Upper lobe of right lung (tissue), 1 donor: ENCODE results near the gene PGA5. TPM values are rescaled to one million over a fixed set of nuclear protein-coding genes. Genes with fewer than 3 reads are reported as not detected.
A peak's percentile ranks its signal among the peaks of the same experiment; 100 is the strongest.

Experiments used
- ATAC-seq: fragments of 200-7000 bp; cut with Tn5 transposase; one replicate; pipeline ENCODE4 v1.9.1; 2020; ENCODE audit warnings: mild to moderate bottlenecking, moderate library complexity
- DNase-seq: peaks from one replicate; pipeline ENCODE4 v3.0.0-alpha.2; 2020
- H3K27ac ChIP-seq: fragments of 200-600 bp; one replicate; pipeline ENCODE4 v1.8.0; 2022
- H3K27me3 ChIP-seq: fragments of 200-600 bp; one replicate; pipeline ENCODE4 v1.8.0; 2022; ENCODE audit warnings: mild to moderate bottlenecking
- H3K36me3 ChIP-seq: fragments of 200-600 bp; one replicate; pipeline ENCODE4 v1.8.0; 2022
- H3K4me1 ChIP-seq: fragments of 200-600 bp; one replicate; pipeline ENCODE4 v1.8.0; 2022
- H3K4me3 ChIP-seq: fragments of 200-600 bp; one replicate; pipeline ENCODE4 v1.8.0; 2022; ENCODE audit warnings: mild to moderate bottlenecking
- H3K9me3 ChIP-seq: fragments of 200-600 bp; one replicate; pipeline ENCODE4 v1.8.0; 2022
- intact Hi-C: fragments of 100-400 bp; cut with DNase I; formaldehyde crosslinking; loops from one replicate; pipeline ENCODE4 v1.11.0; 2022
- total RNA-seq: library from RNA; stranded (reverse); fragmentation: NEBNext Ultra II Directional; extraction: Animal tissue kit (Norgen Biotek cat#: 25700); gene quantifications from one replicate; pipeline ENCODE4 v1.2.1, GENCODE V29; 2021
- TF ChIP-seq, protein P1 (sequence below): fragments of 200-600 bp; IDR thresholded peaks from one replicate; pipeline ENCODE4 v1.8.0; 2022; ENCODE audit warnings: antibody characterized with exemption
- donor health status: DM: no; HTN: yes; CAD: no; lungs with severe emphysema.

PGA5 gene
- total RNA-seq, 1 donor from 2014 or later: not detected

DNA sequence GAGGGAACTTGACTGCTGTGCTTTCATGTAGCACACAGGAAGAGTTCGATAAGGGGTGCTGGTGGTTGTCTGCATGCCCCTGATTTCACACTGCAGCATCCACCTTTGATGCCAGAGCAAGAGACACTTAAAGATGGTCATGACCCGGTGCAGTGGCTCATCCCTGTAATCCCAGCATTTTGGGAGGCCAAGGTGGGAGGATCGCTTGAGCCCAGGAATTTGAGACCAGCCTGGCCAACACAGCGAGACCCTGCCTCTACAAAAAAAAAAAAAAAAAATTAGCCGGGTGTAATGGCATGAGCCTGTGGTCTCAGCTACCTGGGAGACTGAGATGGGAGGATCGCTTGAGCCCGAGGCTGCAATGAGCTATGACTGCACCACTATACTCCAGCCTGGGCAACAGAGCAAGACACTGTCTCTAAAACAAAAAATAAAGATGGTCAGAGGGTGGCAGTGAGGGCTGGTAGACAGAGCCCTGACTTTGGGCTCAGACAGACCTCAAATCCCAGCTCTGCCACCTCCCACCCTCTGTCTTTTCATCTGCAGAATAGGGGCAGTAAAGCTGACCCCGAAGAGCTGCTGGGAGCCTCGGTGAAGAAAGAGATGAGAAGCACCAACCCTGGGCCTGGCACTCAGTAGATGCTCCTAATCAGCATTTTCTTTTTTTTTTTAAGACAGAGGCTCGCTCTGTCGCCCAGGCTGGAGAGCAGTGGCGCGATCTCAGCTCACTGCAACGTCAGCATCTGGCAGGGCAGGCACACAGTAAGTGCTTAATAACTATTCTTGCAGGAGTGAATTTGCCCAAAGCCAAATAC, 36.4 kb downstream of the PGA5 start:
- DNase-seq (no peak), ATAC-seq (no peak)
- Histone ChIP-seq H3K4me3 (no peak overlapping the region), H3K9me3 (no peaks in the 10 kb centered on the region), H3K36me3 (no peaks in the 10 kb centered on the region), H3K27ac (no peak overlapping the region), H3K4me1 (no peaks in the 10 kb centered on the region), H3K27me3 (no peaks in the 10 kb centered on the region)
- TF ChIP-seq, protein P1, sequence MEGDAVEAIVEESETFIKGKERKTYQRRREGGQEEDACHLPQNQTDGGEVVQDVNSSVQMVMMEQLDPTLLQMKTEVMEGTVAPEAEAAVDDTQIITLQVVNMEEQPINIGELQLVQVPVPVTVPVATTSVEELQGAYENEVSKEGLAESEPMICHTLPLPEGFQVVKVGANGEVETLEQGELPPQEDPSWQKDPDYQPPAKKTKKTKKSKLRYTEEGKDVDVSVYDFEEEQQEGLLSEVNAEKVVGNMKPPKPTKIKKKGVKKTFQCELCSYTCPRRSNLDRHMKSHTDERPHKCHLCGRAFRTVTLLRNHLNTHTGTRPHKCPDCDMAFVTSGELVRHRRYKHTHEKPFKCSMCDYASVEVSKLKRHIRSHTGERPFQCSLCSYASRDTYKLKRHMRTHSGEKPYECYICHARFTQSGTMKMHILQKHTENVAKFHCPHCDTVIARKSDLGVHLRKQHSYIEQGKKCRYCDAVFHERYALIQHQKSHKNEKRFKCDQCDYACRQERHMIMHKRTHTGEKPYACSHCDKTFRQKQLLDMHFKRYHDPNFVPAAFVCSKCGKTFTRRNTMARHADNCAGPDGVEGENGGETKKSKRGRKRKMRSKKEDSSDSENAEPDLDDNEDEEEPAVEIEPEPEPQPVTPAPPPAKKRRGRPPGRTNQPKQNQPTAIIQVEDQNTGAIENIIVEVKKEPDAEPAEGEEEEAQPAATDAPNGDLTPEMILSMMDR: no peak
- intact Hi-C loops: no loop called here

DNA sequence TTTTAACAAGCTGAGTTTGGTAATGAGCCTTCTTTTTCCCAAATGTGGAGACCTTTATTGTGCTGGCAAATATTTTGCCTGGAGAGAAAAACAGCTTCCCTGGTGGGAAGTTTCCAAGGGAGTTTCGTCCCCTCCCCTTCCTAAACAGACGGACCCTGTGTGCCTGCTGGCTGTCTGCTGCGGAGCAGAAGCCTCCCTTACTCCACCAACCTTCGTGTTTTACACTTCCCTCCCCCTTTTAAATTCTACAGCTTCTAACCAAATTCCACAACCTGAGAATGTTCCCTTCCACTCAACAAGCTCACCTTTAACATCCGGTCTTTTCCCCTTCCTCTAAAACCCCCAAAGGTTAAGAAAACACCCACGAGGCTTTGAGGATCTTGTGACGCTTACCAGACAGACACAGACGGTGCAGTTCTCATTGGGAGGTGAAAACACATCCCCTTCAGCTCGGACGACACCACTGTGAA, 37.1 kb downstream of the PGA5 start:
- intact Hi-C loops: no loop called here
- no peaks in the 10 kb centered on the region for H3K36me3 ChIP-seq
- H3K9me3 ChIP-seq: no peaks in the 10 kb centered on the region
- H3K4me1 ChIP-seq: no peaks in the 10 kb centered on the region
- DNase-seq (no peak), ATAC-seq (no peak)
- no peaks in the 10 kb centered on the region for H3K27me3 ChIP-seq
- no peak overlapping the region for H3K4me3 ChIP-seq
- no peak overlapping the region for H3K27ac ChIP-seq
- TF ChIP-seq, protein P1: no peak

DNA sequence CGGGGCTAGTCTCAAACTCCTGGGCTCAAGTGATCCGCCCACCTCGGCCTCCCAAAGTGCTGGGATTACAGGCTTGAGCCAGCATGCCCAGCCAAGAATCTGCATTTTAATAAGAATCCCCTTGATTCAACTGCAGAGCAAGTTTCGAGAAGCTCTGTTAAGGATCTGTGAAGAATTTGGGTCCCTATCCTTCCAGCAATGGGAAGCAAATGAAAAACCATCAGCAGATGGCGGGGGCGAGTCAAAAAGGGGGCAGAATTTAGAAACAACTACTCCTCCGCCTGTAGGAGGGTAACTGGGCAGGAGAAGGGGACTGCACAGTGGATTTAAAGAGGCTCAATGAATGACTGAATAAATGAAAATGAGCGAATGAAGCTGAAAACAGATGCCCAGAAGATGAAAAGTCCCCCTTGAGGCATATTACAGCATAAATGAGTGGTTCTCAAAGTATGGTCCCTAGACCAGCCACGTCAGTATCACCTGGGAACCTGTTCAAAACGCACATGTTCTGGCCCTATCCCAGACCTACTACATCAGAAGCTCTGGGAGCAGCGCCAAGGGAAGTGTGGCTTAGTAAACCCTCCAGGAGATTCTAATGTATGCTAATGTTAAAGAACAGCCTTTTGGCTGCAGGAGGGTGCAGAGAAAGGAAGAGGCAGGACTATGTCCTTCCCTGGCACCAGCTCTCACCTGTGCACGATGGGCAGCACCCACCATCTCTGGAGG, 39.1 kb downstream of the PGA5 start:
- intact Hi-C loops: no loop called here
- Histone ChIP-seq H3K27ac (no peak overlapping the region), H3K27me3 (no peaks in the 10 kb centered on the region), H3K4me1 (no peaks in the 10 kb centered on the region), H3K9me3 (no peaks in the 10 kb centered on the region), H3K36me3 (no peaks in the 10 kb centered on the region), H3K4me3 (no peak overlapping the region)
- no peak for ATAC-seq
- DNase-seq: no peak
- TF ChIP-seq, protein P1: no peak

DNA sequence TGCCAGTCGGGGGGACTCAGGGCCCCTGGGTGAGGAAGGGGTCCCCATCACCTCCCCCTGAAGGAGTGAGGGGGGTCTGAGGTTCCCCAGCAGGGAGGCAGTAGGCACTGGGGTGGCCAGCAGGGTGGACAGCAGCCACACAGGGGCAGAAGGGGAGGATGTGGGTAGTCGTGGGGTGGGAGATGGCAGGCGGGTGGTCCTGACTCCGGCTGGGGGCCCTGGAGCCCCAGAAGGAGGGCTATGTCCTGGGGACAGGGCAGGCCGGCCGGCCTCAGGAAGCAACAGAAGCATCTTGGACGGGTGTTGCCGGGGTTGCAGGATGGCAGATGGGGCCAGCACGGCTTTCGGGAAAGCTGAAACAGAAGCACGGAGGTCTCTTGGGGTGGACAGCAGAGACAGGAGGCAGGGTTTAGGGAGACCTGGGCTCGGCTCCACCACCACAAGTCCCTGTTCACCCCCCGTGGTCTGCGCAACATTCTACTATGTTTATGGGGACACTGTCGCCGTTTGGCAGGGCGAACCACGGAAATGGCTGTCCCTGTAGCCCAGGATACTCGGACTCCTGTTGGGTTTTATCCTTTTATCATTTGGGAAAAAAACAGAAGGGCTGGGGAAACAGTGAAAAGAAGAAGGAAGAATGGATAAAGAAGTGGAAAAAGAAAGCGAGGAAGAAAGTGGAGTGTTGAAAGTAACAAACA, 40.1 kb downstream of the PGA5 start:
- DNase-seq (no peak), ATAC-seq (no peak)
- Histone ChIP-seq H3K27ac (no peak overlapping the region), H3K4me1 (no peaks in the 10 kb centered on the region), H3K4me3 (no peak overlapping the region), H3K9me3 (no peaks in the 10 kb centered on the region), H3K27me3 (no peaks in the 10 kb centered on the region), H3K36me3 (no peaks in the 10 kb centered on the region)
- intact Hi-C loops: no loop called here
- TF ChIP-seq, protein P1: no peak

DNA sequence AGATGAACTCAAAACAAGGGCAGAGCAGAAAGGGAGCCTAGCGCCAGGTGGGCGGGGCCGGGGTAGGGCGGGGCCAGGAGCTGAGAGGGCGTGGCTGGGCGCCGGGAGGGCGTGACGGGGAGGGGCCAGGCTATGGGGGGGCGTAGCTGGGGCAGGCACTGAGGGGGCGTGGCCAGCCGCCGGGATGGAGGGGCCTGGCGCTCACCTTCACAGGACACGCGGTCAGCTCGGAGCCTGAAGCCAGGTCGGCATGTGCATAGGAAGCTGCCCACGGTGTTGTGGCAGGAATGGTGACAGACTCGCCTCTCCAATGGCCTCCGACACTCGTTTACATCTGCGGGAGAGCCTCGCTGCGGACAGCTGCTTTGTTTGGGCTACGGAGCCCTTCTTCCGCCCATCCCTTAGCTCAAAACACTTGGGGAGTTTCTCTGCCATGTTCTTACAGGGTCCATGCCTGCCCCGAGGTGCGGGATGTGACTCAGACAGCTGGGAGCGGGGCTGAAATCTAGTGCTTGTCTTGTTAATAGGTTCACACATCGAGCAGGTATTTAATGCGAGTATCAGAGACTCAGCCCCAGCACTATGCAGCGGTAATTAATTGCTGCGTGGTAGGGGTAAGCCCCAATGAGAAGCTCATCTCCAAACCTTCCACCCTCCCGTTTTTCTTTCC, 40.7 kb downstream of the PGA5 start:
- H3K36me3 ChIP-seq: no peaks in the 10 kb centered on the region
- DNase-seq: peak; percentile 74
- ATAC-seq: peak; percentile 89
- H3K9me3 ChIP-seq: no peaks in the 10 kb centered on the region
- TF ChIP-seq, protein P1: no peak
- no peak overlapping the region for H3K4me3 ChIP-seq
- no peaks in the 10 kb centered on the region for H3K4me1 ChIP-seq
- intact Hi-C loops: no loop called here
- no peak overlapping the region for H3K27ac ChIP-seq
- H3K27me3 ChIP-seq: no peaks in the 10 kb centered on the region
